GM03348 (cell line): Measurements from ENCODE around the gene CMC2.

Experiments
- DNase-seq: peaks from one replicate; pipeline ENCODE4 v3.0.0; 2012; ENCODE audit warnings: low spot score

CMC2 gene

GRCh38 chr16:80931801-80932707 is 74.6 kb downstream of the CMC2 start:
- peak; percentile 85 for DNase-seq

- DNase-seq, result peak; percentile 80
These were observed 82.2 kb downstream of the CMC2 start for GRCh38 chr16:80924372-80924978.

- no peak for DNase-seq
These were observed 83.3 kb downstream of the CMC2 start for GRCh38 chr16:80923356-80923755.
